Hepatic stellate cell (primary cell): ENCODE data around the gene ASIP.
A peak's percentile ranks its signal among the peaks of the same experiment; 100 is the strongest.
"Not testable (repeated sequence)": the region's sequence is repeated elsewhere in the genome, so short reads cannot be mapped to it uniquely, and the experiment has no call there.

ENCODE experiments used
- DNase-seq: peaks from one replicate; pipeline ENCODE4 v3.0.0; 2011; ENCODE audit warnings: low spot score

Gene ASIP, protein sequence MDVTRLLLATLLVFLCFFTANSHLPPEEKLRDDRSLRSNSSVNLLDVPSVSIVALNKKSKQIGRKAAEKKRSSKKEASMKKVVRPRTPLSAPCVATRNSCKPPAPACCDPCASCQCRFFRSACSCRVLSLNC

DNA sequence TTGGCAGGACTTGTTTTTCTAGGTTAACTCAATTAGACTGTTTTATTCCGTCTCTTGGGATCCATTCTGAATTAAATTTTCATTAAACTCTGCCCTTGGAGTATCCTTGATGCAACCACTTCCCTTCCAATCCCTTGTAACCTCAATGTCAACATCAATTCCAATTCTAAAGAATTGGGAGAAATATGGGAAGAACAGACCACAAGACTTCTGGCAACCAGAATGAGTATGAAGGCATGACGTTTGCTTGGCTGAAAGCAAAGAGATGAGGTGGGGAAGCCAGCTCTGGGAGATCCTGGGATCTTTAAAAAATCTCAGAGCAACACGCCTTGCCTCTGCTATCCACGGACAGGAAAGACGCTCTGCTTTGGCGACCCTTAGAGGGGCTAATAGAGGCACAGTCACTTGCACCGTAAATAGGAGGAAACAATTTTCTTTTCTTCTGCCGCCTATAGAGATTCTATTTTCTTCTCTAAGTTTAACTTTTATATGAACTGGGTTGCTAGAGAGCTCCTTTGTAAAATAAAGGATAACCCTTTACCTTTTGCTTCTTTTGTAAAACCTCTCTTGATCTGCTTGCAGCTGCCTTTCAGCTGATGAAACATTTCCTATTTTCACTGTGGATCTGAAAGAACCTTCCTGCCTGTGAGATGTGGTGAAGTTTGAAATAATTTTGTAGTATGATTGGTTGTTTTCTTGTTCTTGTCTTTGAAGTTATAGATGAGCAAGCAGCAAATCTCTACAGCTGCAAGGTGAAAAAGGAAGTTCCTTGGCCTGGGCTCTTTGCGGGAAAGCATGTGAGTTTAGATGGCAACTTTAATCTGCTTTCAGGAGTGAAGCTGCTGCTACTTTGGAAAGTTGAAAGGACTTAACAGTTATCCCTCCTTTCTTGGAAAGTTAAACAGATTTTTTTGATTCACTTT, at the start of gene ASIP:
TSS of gene ASIP (plus strand) at position 731 of the 923 bp plus-strand sequence. CDS start 18,952 bp downstream, outside the sequence.
- DNase-seq: no peak

DNA sequence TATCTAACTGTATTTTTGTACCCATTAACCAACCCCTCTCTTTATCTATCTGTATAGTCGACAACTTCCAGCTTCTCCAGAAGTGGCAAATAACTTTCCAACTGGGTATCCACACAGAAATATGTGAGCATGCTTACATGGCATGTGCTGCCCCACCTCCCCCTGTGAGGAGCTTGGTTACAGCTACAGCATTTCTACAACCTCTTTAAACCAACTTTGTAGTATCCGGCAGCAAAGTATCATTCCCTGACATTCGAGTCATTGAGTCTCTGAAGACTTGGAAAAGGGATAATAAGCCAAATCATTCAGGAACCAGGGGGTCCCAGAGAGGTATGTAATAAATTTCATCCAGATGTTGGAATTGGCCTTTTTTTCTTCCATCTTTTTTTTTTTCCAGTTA, 48.2 kb upstream of the ASIP start:
- DNase-seq: no peak

DNA sequence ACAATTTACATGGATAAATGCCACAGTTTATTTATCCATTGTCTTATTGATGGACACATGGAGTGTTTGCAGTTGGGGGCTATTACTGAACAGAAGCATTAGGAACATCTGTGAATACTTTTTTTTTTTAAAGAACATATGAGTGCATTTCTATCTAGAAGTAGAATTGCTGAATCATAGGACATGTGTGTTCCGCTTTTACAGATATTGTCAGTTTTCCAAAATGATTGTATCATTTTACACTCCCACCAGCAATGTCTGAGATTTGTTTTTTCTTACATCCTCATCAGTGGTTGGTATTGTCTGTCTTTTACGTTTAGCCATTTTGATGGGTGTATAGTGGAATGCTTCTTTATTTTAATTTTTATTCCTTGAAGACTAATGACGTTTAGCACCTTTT, 42.0 kb upstream of the ASIP start:
- DNase-seq: no peak

DNA sequence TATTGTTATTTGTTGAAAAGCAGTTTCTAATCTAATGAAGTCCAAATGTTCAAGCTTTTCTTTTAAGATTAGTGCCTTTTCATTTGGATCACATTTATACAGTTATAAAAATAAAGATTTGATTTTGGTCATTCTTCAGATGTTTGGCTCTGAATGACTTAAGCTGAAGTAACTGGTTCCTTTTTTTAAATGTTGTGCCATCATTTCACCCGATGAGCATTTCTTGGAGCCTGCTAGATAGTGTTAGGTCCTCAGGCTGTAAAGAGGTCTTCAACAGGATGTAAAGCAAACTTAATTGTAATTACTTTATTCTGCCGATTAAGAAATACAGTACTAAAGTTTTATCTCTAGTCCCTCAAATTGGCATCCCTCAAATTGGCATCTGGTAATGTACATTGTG, 41.2 kb upstream of the ASIP start:
- no peak for DNase-seq

DNA sequence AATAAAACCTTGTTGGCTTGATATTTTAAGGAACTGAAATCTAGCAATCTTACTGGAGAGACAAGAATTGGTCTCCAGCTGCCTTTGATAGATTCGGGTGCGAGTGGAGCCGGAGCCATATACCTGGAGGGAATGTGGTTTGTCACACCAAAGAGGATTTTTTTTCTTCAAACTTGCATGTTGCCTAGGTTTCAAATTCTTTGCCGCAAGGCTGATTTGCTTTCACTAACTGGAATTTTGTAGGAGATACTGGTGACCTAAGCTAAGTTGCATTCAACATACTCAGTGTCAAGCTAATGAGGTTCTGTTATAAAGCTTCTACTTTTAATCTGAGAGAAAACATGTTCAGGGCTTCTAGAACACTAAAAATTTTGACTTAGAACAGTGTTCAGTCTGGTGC, 39.7 kb upstream of the ASIP start:
- no peak for DNase-seq

DNA sequence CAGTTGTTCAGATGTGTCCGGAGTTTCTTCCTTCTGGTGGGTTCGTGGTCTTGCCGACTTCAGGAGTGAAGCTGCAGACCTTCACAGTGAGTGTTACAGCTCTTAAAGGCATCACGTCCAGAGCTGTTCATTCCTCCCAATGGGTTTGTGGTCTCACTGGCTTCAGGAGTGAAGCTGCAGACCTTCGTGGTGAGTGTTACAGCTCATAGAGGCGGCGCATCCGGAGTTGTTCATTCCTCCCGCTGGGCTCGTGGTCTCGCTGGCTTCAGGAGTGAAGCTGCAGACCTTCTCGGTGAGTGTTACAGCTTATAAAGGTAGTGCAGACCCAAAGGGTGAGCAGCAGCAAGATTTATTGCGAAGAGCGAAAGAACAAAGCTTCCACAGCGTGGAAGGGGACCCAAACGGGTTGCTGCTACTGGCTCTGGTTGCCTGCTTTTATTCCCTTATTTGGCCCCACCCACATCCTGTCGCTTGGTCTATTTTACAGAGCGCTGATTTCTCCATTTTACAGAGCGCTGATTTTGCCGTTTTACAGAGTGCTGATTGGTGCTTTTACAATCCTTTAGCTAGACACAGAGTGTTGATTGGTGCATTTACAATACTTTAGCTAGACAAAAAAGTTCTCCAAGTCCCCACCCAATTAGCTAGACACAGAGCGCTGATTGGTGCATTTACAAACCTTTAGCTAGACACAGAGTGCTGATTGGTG, 35.9 kb upstream of the ASIP start:
- DNase-seq: not testable (repeated sequence)

DNA sequence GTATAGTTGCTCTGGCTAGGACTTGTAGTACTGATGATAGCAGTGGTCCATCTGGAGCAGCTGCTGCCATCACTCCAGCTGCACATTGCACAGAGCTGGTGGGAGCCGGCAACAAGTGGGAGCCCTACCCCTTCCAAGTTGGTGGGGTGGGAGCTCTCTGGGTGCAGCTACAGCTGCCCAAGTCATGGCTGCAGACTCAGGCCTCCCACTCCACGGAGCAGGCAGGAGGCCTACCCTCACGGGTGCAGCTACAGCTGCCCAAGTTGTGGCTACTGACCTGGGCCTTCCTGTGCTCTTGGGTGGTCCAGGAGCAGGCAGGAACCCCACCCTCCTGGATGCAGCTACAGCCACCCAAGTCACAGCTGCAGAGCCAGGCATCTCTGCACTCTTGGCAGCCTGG, 32.1 kb upstream of the ASIP start:
- no peak for DNase-seq

DNA sequence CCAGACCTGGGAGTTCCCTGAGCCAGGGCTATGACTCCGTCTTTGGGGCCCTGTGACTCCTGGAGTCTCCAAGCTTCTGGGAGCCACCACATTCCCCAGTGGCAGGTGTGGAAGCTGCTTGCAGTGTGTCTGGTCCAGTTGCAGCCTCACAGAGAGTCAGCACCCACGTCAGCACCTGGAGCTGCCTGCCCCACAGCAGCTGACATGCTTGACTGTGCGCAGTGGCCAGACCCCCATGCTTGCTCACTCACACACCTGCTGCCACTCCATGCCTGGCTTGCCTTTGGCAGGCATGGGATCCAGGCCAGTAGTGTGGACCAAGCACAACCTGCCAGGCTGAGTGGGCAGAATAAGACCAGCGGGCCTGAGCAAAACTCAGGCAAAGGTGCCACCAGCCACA, 31.0 kb upstream of the ASIP start:
- no peak for DNase-seq

DNA sequence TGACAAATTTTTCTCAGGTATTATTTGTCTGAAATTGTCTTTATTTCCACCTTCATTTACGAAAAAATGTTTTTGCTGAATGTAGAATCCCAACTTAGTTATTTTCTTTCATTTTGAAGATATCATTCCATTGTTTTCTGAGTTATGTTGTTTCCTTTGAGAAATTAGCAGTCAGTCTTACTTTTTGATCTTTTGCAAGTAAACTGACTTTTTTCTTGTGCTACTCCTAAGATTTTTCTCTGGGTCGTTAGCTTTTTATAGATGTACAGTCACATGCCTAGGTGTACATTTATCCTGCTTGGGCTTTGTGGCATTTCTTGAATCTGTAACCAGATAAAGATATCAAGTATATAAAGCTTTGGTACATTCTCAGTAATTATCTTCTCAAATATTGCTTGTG, 29.6 kb upstream of the ASIP start:
- DNase-seq: no peak

DNA sequence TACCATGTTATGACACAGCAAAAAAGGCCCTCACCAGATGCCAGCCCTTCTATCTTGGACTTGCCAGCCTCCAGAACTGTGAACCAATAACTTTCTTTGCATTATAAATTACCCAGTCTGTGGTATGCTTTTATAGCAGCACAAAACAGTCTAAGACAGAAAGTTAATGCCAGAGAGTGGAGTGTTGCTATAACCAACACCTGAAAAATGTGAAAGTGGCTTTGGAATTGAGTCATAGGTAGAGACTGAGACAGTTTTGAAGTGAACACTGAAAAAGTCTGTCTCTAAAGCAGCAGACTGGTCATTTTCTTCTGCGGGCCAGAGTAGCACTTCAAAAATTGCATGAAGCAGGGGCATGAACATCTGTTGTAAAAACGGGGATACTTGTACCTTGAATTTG, 28.0 kb upstream of the ASIP start:
- DNase-seq: no peak

DNA sequence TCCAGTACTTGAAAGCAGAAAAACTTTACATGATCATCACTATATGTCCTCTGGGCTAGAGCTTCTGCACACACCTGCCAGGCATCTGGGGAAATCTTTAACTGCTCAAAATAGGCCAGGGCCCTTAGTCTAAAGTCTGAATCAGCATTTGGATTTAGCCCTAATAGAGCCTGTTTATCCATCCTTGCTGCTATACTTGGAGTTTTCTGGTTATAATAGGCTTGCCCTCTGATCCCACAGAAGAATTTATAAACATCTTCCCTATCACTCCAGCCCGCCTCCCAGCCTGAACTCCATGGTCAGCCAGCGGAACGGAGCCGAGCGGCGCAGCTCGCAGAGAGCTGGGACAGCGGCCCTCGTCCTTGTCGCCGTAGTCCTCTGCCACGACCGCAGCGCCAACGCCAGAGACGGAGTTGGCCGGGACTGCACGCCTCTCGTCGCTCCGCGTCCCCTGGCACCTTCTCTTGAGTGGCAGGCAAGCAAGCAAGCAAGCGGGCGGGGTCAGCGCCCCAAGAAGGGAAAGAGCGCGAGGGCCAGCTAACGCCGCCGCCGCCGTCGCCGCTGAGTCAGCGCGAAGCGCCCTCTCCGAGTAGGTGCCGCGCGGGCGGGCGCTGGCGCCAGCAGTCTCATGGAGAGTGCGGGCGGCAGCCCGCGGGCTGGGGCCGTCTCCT, 25.4 kb upstream of the ASIP start:
- peak; percentile 60 for DNase-seq

DNA sequence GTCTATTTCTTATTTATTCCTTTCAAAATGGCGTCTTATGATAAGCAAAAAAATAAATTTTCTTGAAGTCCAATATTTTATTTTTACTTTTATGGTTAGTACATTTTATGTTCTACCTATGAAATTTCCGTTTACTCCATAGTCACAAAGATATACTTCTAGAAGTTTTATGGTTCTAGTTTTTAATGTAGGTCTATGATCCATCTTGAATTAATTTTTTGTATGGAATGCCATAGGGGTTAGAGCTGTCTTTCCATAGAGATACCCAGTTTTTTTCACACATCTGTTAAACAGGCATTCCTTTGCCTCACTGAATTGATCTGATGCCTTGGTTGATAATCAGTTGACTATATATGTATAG, 24.9 kb upstream of the ASIP start:
- DNase-seq: no peak

DNA sequence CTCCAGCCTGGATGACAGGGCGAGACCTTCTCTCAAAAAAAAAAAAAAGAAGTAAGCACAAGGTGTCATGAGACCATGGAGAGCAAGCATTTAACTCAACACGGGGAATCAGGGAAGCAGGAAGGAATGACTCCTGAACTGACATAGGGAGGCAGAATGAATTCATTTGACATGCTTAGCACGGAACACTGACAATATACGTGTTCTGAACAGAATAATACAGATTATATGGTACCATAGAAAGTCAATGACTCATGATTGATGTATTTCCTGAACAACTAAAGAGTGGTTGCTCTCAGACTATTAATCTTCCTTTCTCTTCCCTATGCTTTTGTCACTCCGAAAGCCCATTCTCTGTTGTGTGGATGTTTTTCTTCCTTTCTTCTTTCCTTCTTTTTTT, 20.7 kb upstream of the ASIP start:
- peak; percentile 21 for DNase-seq

DNA sequence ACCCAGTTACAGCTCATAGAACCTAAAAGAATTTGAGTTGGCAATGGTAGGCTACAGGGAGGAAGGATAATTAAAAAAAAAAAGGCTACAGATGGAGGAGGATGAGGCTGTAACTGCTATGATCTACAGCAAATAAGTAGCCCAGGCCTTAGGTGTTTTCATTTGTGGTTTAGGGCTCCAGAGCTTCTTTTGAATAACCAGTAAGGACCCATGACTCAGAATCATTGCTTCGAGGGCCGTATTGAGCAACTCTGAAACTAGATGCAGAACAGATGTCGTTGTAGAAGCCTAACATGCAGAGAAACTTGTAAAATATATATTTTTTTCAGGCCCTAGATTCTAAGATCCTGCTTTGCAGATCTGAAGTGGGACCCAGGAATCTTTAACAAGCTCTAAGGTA, 19.0 kb upstream of the ASIP start:
- peak; percentile 68 for DNase-seq

DNA sequence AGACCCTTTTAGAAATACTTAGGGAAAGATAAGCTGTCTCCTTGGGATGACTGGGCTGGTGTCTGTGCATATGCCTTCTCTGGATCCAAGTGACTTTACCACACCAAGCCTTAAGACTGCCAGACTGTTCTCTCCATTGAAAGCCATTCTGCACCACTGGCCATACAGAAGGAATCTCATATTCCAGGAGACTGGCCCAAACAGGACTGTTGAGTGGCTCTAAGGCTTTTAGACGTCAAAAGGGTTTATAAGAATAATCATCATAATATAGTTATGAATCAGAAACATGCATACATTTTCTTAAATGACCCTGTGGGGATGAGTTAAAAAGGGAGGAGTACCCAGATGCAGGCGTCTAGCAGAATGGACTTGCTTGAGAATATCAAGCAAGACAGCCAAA, 17.0 kb upstream of the ASIP start:
- DNase-seq: not testable (repeated sequence)

DNA sequence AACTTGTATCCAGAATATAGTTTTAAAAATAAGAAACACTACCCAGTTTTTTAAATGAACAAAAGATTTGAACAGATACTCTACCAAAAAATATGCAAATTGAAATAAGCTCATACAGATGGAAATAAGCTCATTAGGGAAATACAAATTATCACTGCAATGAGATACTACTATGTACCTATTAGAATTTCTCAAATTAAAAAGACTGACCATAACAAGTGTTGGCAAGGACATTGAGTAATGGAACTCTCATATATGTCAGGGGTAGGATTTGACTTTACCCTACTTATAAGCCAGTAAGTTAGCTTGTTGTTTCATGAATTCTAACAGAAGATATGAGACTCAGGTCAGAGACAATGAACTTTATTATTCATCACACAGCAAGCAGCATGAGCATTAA, 9.6 kb upstream of the ASIP start:
- DNase-seq: no peak

DNA sequence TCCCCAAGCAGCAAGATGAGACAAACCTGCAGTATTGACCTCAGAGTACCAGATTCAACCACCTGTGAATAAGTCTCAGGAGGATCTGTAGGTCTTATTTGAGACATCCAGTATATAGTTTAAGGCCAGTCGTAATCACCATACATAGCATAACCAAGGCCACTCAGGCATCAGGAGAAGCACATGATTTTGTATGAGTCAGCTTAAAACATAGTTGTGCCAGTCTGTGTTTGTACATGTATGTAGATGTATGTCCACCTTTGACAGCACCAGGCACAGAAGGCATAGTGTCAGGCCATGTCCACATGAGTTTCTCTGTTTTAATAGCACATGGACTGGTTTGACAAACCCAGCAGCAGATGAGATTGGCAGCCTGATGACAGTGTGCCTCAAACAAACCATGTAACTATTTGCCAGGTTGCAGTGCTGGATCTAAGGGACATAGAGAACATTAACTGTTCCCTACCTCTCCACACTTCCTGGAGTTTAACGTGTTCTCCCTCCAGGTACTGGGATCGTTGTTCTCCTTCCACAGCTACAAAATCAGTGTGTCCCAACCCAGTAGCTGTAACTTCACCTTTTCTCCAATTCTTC, 8.6 kb upstream of the ASIP start:
- DNase-seq: no peak

DNA sequence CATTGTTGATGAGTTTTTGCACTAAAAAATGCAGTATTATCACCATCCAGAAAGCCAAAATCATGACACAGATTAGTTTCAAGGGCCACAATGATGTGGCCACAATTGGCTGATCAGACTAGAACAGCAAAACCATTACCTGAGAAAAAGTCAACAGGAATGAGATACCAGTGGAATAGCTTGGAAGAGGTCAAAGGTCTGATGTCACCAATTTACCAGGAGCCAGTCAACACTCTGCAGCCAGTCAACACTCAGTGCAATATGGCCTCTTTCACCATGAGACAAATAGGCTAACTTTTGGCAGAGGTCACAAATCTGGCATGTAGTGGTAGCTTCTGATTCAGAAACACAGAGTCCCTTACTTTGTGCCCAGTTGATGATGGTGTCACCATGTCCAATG, 7.5 kb upstream of the ASIP start:
- no peak for DNase-seq

DNA sequence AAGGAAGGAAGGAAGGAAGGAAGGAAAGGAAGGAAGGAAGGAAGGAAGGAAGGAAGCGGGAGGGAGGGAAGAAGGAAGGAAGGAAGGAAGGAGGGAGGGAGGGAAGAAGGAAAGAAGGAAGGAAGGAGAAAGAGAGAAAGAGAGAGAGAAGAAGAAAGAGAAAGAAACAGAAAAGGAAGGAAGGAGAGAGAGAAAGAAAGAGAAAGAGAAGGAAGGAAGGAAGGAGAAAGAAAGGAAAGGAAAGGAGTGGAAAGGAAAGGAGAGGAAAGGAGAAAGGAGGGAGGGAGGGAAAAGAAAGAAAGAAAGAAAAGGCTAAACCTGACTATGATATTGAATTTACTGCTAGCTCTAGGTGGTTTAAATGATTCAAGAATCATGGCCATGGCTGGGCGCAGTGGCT, 5.3 kb upstream of the ASIP start:
- DNase-seq: no peak

DNA sequence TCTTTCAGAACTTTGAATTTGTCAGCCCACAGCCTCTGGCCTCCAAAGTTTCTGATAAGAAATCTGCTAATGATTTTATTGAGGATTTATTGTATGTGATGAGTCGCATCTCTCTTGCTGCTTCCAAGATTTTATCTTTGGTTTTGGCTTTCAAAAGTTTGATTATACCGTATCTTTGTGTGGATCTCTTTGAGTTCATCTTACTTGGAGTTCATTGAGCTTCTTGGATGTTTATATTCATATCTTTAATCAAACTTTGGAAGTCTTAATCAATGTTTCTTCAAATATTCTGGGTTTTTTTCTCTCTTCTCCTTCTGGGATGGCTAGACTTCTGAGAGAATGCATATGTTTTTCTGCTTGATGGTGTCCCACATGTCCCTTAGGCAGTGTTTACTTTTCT, 3.3 kb upstream of the ASIP start:
- no peak for DNase-seq

DNA sequence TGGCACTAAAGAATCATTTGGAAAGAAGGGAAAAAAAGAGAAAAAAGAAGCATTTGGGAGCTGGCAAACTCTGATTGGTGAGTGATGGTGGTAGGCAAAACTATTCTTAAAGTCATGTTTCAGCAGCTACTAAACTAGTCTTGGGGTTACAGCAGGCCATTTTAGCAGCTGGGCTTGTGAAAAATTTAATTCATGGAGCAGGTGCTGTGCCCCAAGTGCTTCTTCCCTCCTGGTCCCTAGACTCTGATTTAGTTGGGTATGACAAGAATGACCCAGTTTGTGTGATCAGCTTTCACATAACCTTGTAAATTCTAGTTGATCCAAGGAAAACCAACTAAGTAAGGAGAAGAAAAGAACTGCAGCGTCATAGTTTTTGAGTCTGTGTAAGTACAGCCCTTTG, 1.1 kb upstream of the ASIP start:
- no peak for DNase-seq

DNA sequence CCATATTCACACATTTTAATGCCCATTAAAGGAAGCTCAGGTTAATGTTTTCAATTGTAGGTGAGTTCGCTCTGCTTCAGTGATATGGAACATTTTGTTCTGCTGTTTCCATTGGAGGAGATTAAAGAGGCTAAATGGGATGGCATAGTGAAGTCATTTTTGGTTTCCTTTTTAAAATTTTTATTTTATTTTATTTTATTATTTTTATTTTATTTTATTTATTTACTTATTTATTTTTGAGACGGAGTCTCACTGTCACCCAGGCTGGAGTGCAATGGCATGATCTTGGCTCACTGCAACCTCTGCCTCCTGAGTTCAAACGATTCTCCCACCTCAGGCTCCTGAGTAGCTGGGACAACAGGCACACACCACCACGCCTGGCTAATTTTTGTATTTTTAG, 792 bp downstream of the ASIP start:
- not testable (repeated sequence) for DNase-seq
